SU-DHL-6 (cell line): ENCODE measurements around the gene CMPK2.
A peak's percentile ranks its signal among the peaks of the same experiment; 100 is the strongest.

Experiments
- H2AFZ ChIP-seq: fragments of 200-600 bp; sonication (generic); 2 replicates; pipeline ENCODE4 v1.6.1; 2014; ENCODE audit warnings: low read depth, mild to moderate bottlenecking, moderate library complexity, mixed read lengths, antibody characterized with exemption, low read length; ENCODE audit not compliant: severe bottlenecking
- H3F3A ChIP-seq: fragments of 200-600 bp; shearing (Covaris generic); 2 replicates; pipeline ENCODE4 v1.6.0; 2016; ENCODE audit warnings: antibody characterized with exemption, mild to moderate bottlenecking; ENCODE audit not compliant: insufficient read depth
- H3K27ac ChIP-seq: fragments of 200-600 bp; sonication (generic); 2 replicates; pipeline ENCODE4 v1.5.1; 2016; ENCODE audit warnings: low read depth, mild to moderate bottlenecking, low read length, moderate library complexity, mixed read lengths
- H3K27me3 ChIP-seq: fragments of 200-600 bp; sonication (generic), shearing (Covaris generic); 2 replicates; pipeline ENCODE4 v1.6.0; 2014; ENCODE audit warnings: mild to moderate bottlenecking, low read length
- H3K36me3 ChIP-seq: fragments of 200-600 bp; sonication (generic); 2 replicates; pipeline ENCODE4 v1.6.1; 2014; ENCODE audit warnings: mild to moderate bottlenecking, low read length, mixed read lengths
- H3K4me2 ChIP-seq: fragments of 300-600, 200-600 bp; shearing (Covaris generic), sonication (generic); 2 replicates; pipeline ENCODE4 v1.6.0; 2014; ENCODE audit warnings: low read length, low read depth, mild to moderate bottlenecking; ENCODE audit not compliant: poor library complexity, severe bottlenecking
- H3K4me3 ChIP-seq: fragments of 200-600 bp; sonication (generic); 2 replicates; pipeline ENCODE4 v1.5.1; 2014; ENCODE audit warnings: antibody characterized with exemption, low read length, mild to moderate bottlenecking, mixed read lengths; ENCODE audit not compliant: insufficient read depth, poor library complexity, severe bottlenecking
- H3K79me2 ChIP-seq: fragments of 200-600 bp; sonication (generic); 2 replicates; pipeline ENCODE4 v1.6.1; 2014; ENCODE audit warnings: mild to moderate bottlenecking, low read length, moderate library complexity; ENCODE audit not compliant: insufficient read depth
- H3K9ac ChIP-seq: fragments of 200-600 bp; sonication (generic); 2 replicates; pipeline ENCODE4 v1.7.0; 2014; ENCODE audit warnings: mild to moderate bottlenecking, low read length
- H3K9me2 ChIP-seq: fragments of 200-600 bp; sonication (generic); replicated peaks from 2 replicates; pipeline ENCODE4 v1.6.1; 2014; ENCODE audit warnings: low read length; ENCODE audit not compliant: insufficient read depth
- H3K9me3 ChIP-seq: fragments of 200-600 bp; sonication (generic); 2 replicates; pipeline ENCODE4 v1.6.1; 2014; ENCODE audit warnings: low read length, mixed read lengths; ENCODE audit not compliant: insufficient read depth
- H4K20me1 ChIP-seq: fragments of 200-600 bp; sonication (generic); 2 replicates; pipeline ENCODE4 v1.6.1; 2014; ENCODE audit warnings: low read depth, mild to moderate bottlenecking, antibody characterized with exemption, low read length, moderate library complexity, mixed read lengths
- CTCF ChIP-seq: fragments of 200-600 bp; sonication (generic); IDR thresholded peaks from one replicate; pipeline ENCODE4 v1.5.1; 2017; ENCODE audit warnings: antibody characterized with exemption, mild to moderate bottlenecking, low read length, moderate library complexity; ENCODE audit not compliant: insufficient read depth, poor library complexity, severe bottlenecking
- EZH2phosphoT487 ChIP-seq: fragments of 200-600 bp; sonication (generic), shearing (Covaris generic); conservative IDR thresholded peaks from 2 replicates; pipeline ENCODE4 v1.6.1; 2018; ENCODE audit warnings: mild to moderate bottlenecking, antibody characterized with exemption, low read length, moderate library complexity, mixed read lengths

Gene CMPK2

DNA sequence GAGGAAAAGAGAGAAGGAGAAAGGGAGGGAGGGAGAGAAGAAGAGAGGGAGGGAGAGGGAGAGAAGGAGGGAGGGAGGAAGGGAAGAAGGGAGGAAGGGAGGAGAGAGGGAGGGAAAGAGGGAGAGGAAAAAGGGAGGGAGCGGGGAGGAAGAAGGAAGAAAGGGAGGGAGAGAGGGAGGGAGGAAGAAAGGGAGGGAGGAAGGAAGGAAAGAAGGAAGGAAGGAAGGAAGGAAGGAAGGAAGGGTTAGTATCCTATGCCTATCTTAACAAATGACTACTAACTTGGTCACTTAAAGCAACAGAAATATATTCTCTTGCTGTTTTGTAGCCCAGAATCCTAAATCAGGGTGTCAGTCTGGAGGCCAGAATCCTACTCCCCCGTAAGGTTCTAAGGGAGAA lies 52.1 kb downstream of the CMPK2 start:
- no peaks in the 10 kb centered on the region for H3K27me3 ChIP-seq
- H3K9me3 ChIP-seq: no peaks in the 10 kb centered on the region
- H4K20me1 ChIP-seq: no peaks in the 10 kb centered on the region
- TF ChIP-seq CTCF (no peak), EZH2phosphoT487 (no peak)
- H3K4me3 ChIP-seq: no peak overlapping the region
- peak overlapping the region; percentile 37 for H3K27ac ChIP-seq
- H3K36me3 ChIP-seq: no peaks in the 10 kb centered on the region
- H3K4me2 ChIP-seq: peak overlapping the region; percentile 48
- H2AFZ ChIP-seq: peak overlapping the region; percentile 15
- no peaks in the 10 kb centered on the region for H3K9me2 ChIP-seq
- H3K79me2 ChIP-seq: no peaks in the 10 kb centered on the region
- H3K9ac ChIP-seq: peak overlapping the region; percentile 41
- 0 out of 2 replicates have a peak, but pooled peaks cover 5% of the 10 kb centered on the region for H3F3A ChIP-seq

DNA sequence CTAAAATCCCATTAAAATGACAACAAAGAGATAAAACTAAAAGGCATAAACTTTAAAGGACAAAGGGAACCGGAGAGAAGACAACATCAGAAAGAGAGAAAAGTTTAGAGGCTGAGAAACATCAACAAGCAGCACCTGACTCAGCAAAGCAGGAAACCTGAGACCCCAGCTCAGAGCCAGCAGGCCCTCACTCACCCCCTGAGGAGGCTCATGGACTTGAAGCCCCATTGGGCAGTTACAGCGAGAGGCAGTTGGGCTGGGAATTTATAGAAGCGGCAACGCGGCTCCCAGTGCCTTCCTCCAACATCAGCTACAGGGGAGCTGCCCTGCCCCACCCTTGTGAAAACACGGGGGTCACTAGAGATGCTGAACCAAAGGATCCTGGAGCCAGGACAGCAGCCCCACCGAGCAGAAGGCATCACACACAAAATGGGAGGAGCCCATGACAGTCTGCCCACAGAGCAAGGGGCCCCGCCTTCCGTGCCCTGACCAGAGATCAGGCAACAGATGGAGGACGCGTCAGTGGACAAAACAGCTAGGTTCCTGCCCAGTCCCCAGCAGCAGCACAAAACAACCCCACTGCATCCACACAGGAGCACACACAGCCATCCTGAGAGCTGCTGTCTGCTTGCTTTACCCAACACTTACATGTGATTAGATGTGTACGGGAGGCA lies 52.7 kb downstream of the CMPK2 start:
- Histone ChIP-seq H3F3A (0 out of 2 replicates have a peak, but pooled peaks cover 5% of the 10 kb centered on the region), H2AFZ (peak overlapping the region; percentile 15), H3K27ac (peak overlapping the region; percentile 16), H3K79me2 (no peaks in the 10 kb centered on the region), H3K4me2 (peak overlapping the region; percentile 48), H3K27me3 (no peaks in the 10 kb centered on the region), H3K36me3 (no peaks in the 10 kb centered on the region), H4K20me1 (no peaks in the 10 kb centered on the region), H3K4me3 (no peak overlapping the region), H3K9me3 (no peaks in the 10 kb centered on the region), H3K9ac (peak overlapping the region; percentile 41), H3K9me2 (no peaks in the 10 kb centered on the region)
- TF ChIP-seq CTCF (no peak), EZH2phosphoT487 (no peak)

GRCh38 chr2:6810961-6811360 lies 54.7 kb downstream of the CMPK2 start:
- TF ChIP-seq EZH2phosphoT487 (no peak), CTCF (no peak)
- Histone ChIP-seq H3K27ac (no peak overlapping the region), H3K9ac (no peak overlapping the region), H3K36me3 (no peaks in the 10 kb centered on the region), H3F3A (no peaks in the 10 kb centered on the region), H3K27me3 (no peaks in the 10 kb centered on the region), H2AFZ (no peak overlapping the region), H3K9me2 (no peaks in the 10 kb centered on the region), H4K20me1 (no peaks in the 10 kb centered on the region), H3K4me3 (no peak overlapping the region), H3K79me2 (no peaks in the 10 kb centered on the region), H3K9me3 (no peaks in the 10 kb centered on the region), H3K4me2 (no peak overlapping the region)
